HepG2 (cell line): ENCODE results near the gene MACROD2. TPM values are rescaled to one million over a fixed set of nuclear protein-coding genes. Genes with fewer than 3 reads are reported as not detected.

Experiments used
- ARID2 ChIP-seq: sonication (generic); formaldehyde crosslinking; IDR thresholded peaks from 2 replicates; pipeline ENCODE4 v1.8.1; 2022; ENCODE audit warnings: mild to moderate bottlenecking, missing genetic modification reagents, borderline replicate concordance
- CHD4 ChIP-seq: fragments of 200-600 bp; sonication (generic); IDR thresholded peaks from 2 replicates; pipeline ENCODE4 v1.7.0; 2017; ENCODE audit warnings: mild to moderate bottlenecking, low read length, borderline replicate concordance
- GRHL1 ChIP-seq: sonication (generic); formaldehyde crosslinking; conservative IDR thresholded peaks from 2 replicates; pipeline ENCODE4 v1.8.0; 2022; ENCODE audit warnings: missing genetic modification reagents
- HDAC1 ChIP-seq: sonication (generic); formaldehyde crosslinking; IDR thresholded peaks from 2 replicates; pipeline ENCODE4 v1.5.1; 2020; ENCODE audit warnings: mild to moderate bottlenecking, missing genetic modification reagents
- HMG20A ChIP-seq: IDR thresholded peaks from 2 replicates; pipeline ENCODE4 v1.6.1; 2016; ENCODE audit warnings: borderline replicate concordance
- MAFF ChIP-seq: IDR thresholded peaks from 2 replicates; pipeline ENCODE4 v1.6.1; 2011; ENCODE audit warnings: low read depth, low read length, improper control_type of control experiment
- MEIS1 ChIP-seq: sonication (generic); formaldehyde crosslinking; IDR thresholded peaks from 2 replicates; pipeline ENCODE4 v1.9.0; 2021; ENCODE audit warnings: mild to moderate bottlenecking, missing genetic modification reagents, moderate library complexity, borderline replicate concordance
- NFIB ChIP-seq: sonication (generic); formaldehyde crosslinking; IDR thresholded peaks from 2 replicates; pipeline ENCODE4 v1.9.0; 2021; ENCODE audit warnings: missing genetic modification reagents, mild to moderate bottlenecking, borderline replicate concordance
- SIN3A ChIP-seq: IDR thresholded peaks from 2 replicates; pipeline ENCODE4 v1.6.1; 2011; ENCODE audit warnings: low read depth, mild to moderate bottlenecking, control low read depth, low read length, borderline replicate concordance
- THAP11 ChIP-seq: IDR thresholded peaks from 2 replicates; pipeline ENCODE4 v1.6.1; 2016; ENCODE audit warnings: missing biosample characterization, missing genetic modification reagents
- TP53 ChIP-seq: sonication (generic); formaldehyde crosslinking; conservative IDR thresholded peaks from 2 replicates; pipeline ENCODE4 v1.4.0; 2020; ENCODE audit warnings: missing genetic modification reagents
- XBP1 ChIP-seq: sonication (generic); formaldehyde crosslinking; IDR thresholded peaks from 2 replicates; pipeline ENCODE4 v1.5.0; 2020; ENCODE audit warnings: missing genetic modification reagents
- ZNF263 ChIP-seq: sonication (generic); formaldehyde crosslinking; IDR thresholded peaks from 2 replicates; pipeline ENCODE4 v1.4.0; 2020; ENCODE audit warnings: missing genetic modification reagents
- ZNF30 ChIP-seq: sonication (generic); formaldehyde crosslinking; IDR thresholded peaks from 2 replicates; pipeline ENCODE4 v1.5.0; 2020; ENCODE audit warnings: mild to moderate bottlenecking, missing genetic modification reagents
- ZNF512B ChIP-seq: sonication (generic); formaldehyde crosslinking; IDR thresholded peaks from 2 replicates; pipeline ENCODE4 v1.5.1; 2020; ENCODE audit warnings: missing genetic modification reagents, mild to moderate bottlenecking, borderline replicate concordance
- ZNF710 ChIP-seq: sonication (generic); formaldehyde crosslinking; IDR thresholded peaks from 2 replicates; pipeline ENCODE4 v1.5.0; 2020; ENCODE audit warnings: mild to moderate bottlenecking, missing genetic modification reagents, borderline replicate concordance
- ZNF713 ChIP-seq: sonication (generic); formaldehyde crosslinking; IDR thresholded peaks from 2 replicates; pipeline ENCODE4 v1.4.0; 2020; ENCODE audit warnings: mild to moderate bottlenecking, missing genetic modification reagents
- ZNF83 ChIP-seq: sonication (generic); formaldehyde crosslinking; IDR thresholded peaks from 2 replicates; pipeline ENCODE4 v1.4.0; 2020; ENCODE audit warnings: missing genetic modification reagents, mild to moderate bottlenecking, borderline replicate concordance
- polyA plus RNA-seq, 8 experiments: library from polyadenylated mRNA; depleted of rRNA in 3 of 8; stranded (reverse) in 7 of 8; unstranded in 1 of 8; fragments of >200 nt; fragmentation: Illumina TruSeq in 4 of 8; extraction: Trizol in 4 of 8; gene quantifications; 2 replicates each; pipeline versions ENCODE4 v1.2.1 to v1.2.3, GENCODE V29; 2011 to 2016; ENCODE audit warnings: low read depth in 4 of 8, missing spikeins in 1 of 8, mixed read lengths in 1 of 8; ENCODE audit not compliant: insufficient read depth in 1 of 8
- total RNA-seq, 5 experiments: library from RNA; depleted of rRNA; stranded (reverse); fragments of >200 nt; fragmentation: Illumina TruSeq; extraction: Trizol; gene quantifications; 2 replicates each; pipeline ENCODE4 v1.2.3, GENCODE V29; 2016; ENCODE audit warnings: low read depth in 1 of 5
- TF ChIP-seq, protein P1 (sequence below): sonication (generic); formaldehyde crosslinking; IDR thresholded peaks from 2 replicates; pipeline ENCODE4 v1.5.0; 2020; ENCODE audit warnings: mild to moderate bottlenecking, missing genetic modification reagents
- TF ChIP-seq, protein P2 (sequence below): sonication (generic); formaldehyde crosslinking; IDR thresholded peaks from 2 replicates; pipeline ENCODE4 v1.4.0; 2020; ENCODE audit warnings: missing genetic modification reagents; ENCODE audit errors: not compliant biosample characterization

Gene MACROD2
- total and polyA plus RNA-seq, 2 of the 13 experiments (the other 11 are each of a cell fraction or from before 2014, with no cell fraction given) = 0.13 to 0.51 TPM

DNA sequence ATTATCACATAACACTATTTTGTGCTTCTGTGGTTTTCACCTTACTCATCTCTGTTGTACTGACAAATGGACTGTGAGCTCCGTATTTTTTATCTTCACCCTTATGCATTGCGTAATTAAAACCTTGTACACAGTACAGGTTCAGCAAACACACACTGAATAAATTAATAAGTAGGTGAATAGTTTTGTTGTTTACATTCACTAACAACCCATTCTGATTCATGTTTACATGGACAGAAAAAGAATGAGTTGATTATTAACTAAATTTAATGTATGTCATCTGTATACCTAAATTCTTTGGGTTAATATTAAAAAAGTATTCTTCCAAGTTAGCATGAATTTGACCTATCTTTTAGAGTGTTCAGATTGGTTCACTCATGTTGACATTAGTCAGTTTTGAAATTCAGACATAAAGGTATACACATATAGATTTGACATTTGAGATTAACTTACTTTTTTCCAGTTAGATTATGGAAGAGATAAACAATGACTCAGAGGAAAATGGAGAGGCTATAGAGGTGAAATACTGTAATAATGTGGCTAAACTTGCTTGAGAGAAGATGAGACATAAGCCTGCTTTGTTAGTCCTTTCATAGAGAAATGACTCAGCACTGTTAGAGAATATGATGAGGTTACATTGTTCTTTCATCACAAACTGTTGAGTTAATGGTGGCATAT, 883.8 kb downstream of the MACROD2 start (continued):
- TF ChIP-seq ARID2 = no peak
- no peak for TF ChIP-seq ZNF263 (CRISPR knock-in tag)
- no peak for TF ChIP-seq ZNF713 (CRISPR knock-in tag)
- TF ChIP-seq, protein P1, sequence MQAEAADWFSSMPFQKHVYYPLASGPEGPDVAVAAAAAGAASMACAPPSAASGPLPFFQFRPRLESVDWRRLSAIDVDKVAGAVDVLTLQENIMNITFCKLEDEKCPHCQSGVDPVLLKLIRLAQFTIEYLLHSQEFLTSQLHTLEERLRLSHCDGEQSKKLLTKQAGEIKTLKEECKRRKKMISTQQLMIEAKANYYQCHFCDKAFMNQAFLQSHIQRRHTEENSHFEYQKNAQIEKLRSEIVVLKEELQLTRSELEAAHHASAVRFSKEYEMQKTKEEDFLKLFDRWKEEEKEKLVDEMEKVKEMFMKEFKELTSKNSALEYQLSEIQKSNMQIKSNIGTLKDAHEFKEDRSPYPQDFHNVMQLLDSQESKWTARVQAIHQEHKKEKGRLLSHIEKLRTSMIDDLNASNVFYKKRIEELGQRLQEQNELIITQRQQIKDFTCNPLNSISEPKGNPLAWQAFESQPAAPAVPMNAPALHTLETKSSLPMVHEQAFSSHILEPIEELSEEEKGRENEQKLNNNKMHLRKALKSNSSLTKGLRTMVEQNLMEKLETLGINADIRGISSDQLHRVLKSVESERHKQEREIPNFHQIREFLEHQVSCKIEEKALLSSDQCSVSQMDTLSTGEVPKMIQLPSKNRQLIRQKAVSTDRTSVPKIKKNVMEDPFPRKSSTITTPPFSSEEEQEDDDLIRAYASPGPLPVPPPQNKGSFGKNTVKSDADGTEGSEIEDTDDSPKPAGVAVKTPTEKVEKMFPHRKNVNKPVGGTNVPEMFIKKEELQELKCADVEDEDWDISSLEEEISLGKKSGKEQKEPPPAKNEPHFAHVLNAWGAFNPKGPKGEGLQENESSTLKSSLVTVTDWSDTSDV (CRISPR knock-in tag) = no peak
- TF ChIP-seq NFIB (CRISPR knock-in tag) = no peak
- no peak for TF ChIP-seq ZNF512B (CRISPR knock-in tag)
- TF ChIP-seq TP53 = no peak
- no peak for TF ChIP-seq MEIS1 (CRISPR knock-in tag)
- TF ChIP-seq SIN3A = no peak
- TF ChIP-seq GRHL1 (CRISPR knock-in tag) = no peak
- TF ChIP-seq ZNF710 (CRISPR knock-in tag) = no peak
- TF ChIP-seq THAP11 (CRISPR knock-in tag) = 0 out of 2 replicates have a peak, but pooled peaks have one; percentile 45
- TF ChIP-seq ZNF30 (CRISPR knock-in tag) = no peak
- TF ChIP-seq ZNF83 (CRISPR knock-in tag) = no peak
- TF ChIP-seq CHD4 = no peak
- peak; percentile 69 for TF ChIP-seq HMG20A (CRISPR knock-in tag)
- TF ChIP-seq, protein P2, sequence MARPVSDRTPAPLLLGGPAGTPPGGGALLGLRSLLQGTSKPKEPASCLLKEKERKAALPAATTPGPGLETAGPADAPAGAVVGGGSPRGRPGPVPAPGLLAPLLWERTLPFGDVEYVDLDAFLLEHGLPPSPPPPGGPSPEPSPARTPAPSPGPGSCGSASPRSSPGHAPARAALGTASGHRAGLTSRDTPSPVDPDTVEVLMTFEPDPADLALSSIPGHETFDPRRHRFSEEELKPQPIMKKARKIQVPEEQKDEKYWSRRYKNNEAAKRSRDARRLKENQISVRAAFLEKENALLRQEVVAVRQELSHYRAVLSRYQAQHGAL (CRISPR knock-in tag) = no peak
- TF ChIP-seq MAFF = peak; percentile 83
- TF ChIP-seq XBP1 (CRISPR knock-in tag) = no peak
- no peak for TF ChIP-seq HDAC1 (CRISPR knock-in tag)
